KBM-7 (cell line): Measurements from ENCODE around the gene NT5C2.
"Not testable (repeated sequence)": the region's sequence is repeated elsewhere in the genome, so short reads cannot be mapped to it uniquely, and the experiment has no call there.

Source experiments
- DNase-seq: peaks from one replicate; pipeline ENCODE4 v3.0.0-alpha.2; 2015
- in situ Hi-C: fragments of 300-500 bp; cut with MboI; formaldehyde crosslinking; loops from 2 replicates; pipeline ENCODE4 v1.14.3; 2020; ENCODE audit warnings: low sequenced_read_pairs, low pct_unique_long_range_greater_than_20kb, mixed read lengths

NT5C2 gene

DNA sequence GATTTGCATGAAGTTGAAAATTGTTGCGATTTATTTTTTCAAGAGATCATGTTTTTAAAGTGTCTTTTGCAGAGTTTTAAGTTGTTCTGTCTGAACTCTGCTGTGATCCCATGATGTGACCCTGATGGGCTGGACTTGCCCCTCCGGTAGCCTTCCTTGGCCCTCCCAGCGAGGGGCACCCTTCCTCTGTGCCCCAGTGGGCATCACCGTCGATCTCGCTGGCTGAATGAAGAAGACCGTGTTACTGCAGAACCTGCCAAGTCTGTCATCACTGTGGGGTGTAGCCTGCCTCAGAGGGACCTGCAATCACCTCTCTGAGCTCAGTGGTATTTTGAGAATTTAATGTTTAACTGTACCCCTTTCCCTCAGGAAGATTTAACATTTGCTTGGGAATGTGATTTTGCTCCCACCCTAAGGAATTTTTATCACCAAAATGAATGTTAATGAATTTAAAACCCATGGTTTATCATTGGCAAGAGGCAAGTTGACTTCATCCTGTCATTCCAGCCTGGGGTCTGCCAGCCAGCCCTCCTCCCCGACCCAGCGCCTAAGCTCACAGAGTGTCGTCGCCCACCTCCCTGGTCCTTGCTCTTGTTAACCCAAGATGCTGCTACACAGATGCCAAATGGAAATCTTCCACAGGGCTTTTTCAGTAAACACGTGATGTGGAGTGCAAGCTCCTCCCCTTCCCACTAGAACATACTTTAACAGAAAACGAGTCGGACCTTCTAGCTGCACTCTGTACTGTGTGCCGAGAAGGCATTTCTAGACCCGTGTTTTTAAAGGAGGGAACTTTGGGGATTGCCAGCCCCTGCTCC, 115.4 kb downstream of the NT5C2 start:
- in situ Hi-C loops = no loop called here
- DNase-seq = no peak

DNA sequence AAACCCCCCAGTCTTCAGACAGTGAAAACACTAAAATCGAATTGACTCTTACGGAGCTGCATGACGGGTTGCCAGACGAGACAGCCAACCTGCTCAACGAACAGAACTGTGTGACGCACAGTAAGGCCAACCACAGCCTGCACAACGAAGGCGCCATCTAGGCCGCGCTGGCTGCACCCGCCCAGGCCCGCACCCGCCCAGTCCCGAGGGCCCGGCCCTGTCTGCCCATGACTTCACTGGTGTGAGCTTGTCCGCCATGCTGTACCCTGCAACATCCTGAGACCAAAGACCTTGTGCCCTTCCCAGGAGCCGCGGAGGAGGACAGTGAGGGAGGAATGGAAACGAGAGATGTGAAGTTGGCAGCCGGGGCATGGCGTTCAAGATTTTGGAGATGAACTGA, 116.1 kb downstream of the NT5C2 start:
- in situ Hi-C loops = no loop called here
- DNase-seq = no peak

DNA sequence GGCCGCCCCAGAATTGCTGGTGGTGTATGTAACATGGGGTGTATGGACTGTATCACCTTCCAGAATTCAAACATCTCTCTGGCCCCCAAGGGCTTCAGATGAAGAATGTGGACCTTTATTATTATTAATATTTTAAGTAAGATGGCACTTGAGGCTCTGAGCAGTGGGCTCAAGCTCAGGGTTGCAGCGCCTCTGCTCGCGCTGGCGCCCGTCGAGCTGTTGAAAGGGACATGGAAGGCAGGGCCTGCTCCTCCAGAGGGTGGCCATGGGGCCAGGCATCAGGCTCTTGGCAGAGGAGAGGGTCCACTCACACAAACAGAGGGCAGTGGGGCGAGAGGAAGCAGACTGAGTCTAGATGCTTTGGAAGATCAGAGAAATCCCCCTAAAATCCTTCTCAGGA, 120.2 kb downstream of the NT5C2 start:
- in situ Hi-C loops = loop anchor here (25.0 kb wide), 1 partner anchor 336 kb away; the partner anchor contains the start of gene WBP1L
- DNase-seq = no peak

GRCh38 chr10:103072276-103072675, 120.8 kb downstream of the NT5C2 start:
- in situ Hi-C loops = loop anchor here (25.0 kb wide), 1 partner anchor 335 kb away; the partner anchor contains the start of gene WBP1L
- no peak for DNase-seq

GRCh38 chr10:103069453-103070331, 123.4 kb downstream of the NT5C2 start:
- in situ Hi-C loops = loop anchor here (25.0 kb wide), 1 partner anchor 332 kb away; the partner anchor contains the start of gene WBP1L
- DNase-seq = peak; percentile 72

DNA sequence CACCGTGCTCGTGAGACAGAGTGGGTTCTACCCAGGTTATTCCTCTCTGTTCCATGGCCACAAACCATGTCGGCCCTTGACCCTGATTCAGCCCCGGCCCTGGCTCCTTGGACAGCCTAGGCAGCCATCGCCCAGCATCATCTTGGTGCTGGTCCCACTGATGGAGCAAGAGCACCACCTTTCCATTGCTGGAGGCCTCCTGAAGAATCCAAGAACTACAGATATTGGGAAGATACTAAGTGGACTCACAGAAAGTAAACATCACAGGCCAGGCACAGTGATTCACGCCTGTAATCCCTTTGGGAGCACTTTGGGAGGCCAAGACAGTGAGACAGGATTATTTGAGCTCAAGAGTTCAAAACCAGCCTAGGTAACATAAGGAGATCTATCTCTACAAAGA, 125.1 kb downstream of the NT5C2 start:
- in situ Hi-C loops = loop anchor here (25.0 kb wide), 1 partner anchor 331 kb away; the partner anchor contains the start of gene WBP1L
- DNase-seq = no peak

GRCh38 chr10:103067484-103067883, 125.6 kb downstream of the NT5C2 start:
- in situ Hi-C loops = loop anchor here (25.0 kb wide), 1 partner anchor 330 kb away; the partner anchor contains the start of gene WBP1L

DNA sequence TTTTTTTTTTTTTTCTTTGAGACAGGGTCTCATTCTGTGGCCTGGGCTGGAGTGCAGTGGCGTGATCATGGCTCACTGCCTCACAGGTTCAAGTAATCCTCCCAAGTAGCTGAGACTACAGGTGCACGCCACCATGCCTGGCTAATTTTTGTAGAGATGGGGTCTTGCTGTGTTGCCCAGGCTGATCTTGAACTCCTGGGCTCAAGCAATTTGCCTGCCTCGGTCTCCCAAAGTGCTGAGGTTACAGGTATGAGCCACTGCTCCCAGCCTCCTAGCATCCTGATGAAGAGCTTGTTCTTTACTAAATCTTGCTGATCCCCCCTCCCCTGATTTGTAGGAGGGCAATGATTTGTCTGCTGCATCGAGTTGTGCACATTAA, 126.0 kb downstream of the NT5C2 start:
- in situ Hi-C loops = loop anchor here (25.0 kb wide), 1 partner anchor 330 kb away; the partner anchor contains the start of gene WBP1L
- DNase-seq = not testable (repeated sequence)

More at GRCh38 chr10:103067484-103067883, 125.6 kb downstream of the NT5C2 start:
- no peak for DNase-seq

DNA sequence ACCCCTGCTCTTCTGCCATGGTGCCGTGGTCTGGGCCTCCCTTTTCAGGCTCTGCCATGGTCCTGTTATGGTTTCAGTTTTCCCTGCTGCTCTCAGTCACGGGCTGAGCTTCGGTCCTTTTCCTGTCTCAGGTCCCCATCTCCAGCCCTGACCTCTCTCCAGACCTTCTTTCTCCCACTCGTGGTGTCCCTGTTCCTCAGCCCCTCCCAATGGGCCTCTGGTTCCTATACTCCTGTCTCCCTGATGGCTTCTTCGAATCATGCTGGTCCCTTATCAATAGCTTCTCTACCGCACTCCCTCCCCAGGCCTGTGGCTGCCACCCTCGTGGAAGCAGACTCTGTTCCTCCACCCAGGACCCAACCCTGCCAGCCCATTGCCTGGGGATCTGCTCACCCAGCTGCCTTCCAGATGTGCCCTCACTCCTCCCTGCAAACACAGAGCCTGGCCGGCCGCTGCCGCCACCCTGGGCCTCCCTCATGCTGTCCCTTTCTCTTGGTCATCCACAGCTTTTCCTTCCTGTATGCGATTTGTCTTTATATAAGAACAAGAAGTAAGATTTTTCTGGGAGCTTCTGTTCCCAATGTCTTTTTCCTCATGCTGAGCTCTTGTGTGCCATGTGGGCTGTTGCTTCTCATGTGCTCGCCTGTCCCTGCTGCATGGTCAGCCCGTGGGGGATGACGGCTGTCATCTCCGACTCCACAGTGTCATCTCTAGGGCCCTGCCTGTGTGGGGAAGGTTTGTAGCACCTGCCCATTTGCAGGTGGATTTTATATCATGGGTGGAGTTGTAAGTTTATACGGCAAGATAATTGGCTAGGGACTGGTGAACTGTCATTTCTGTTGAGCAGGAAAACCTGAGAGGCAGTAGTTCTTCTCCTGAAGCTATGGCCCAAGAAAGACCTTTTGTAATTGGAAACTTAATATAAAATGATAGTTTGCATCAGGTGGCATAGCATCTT, 126.7 kb downstream of the NT5C2 start:
- in situ Hi-C loops = loop anchor here (25.0 kb wide), 1 partner anchor 329 kb away; the partner anchor contains the start of gene WBP1L
- no peak for DNase-seq

- in situ Hi-C loops = loop anchor here (25.0 kb wide), 1 partner anchor 328 kb away; the partner anchor contains the start of gene WBP1L
- no peak for DNase-seq
These were observed 128.1 kb downstream of the NT5C2 start for GRCh38 chr10:103064956-103065355.

DNA sequence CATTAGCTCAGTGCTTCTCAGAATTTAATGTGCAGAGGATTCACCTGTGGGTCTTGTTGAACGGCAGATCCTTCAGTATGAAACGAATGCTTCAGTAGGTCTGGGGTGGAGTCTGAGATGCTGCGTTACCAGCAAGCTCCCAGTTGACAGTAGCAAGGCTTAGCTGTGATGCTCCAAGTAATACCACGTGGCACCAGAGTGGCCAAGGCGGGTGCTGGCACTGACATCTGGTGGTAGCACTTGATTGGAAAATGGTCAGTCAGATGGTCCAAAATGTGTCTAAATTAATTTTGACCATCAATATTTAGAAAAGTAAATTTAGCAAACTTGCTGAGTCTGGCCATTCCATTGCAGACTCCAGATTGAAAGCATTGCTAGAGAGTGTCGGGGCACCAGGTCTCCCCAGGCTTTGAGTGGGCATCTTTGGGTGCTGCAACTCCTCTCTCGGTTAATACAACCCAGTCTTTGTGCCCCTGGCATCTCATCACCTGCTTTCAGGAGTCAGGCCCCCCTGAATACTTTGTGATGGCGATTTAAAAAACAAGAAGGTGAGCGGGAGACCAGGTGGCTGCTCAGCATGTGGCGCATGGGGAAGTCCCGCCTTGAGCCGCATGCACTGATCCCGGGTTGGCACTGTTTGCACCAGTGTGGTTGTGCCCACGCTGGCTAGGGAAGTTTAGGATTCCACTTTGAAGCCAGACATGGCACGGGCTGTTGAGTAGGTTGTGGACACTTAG, 130.1 kb downstream of the NT5C2 start:
- in situ Hi-C loops = loop anchor here (25.0 kb wide), 1 partner anchor 326 kb away; the partner anchor contains the start of gene WBP1L

GRCh38 chr10:103060575-103060974, 132.5 kb downstream of the NT5C2 start:
- in situ Hi-C loops = loop anchor here (25.0 kb wide), 1 partner anchor 323 kb away; the partner anchor contains the start of gene WBP1L
- no peak for DNase-seq

More for the DNA sequence above, 130.1 kb downstream of the NT5C2 start:
- no peak for DNase-seq

GRCh38 chr10:103058034-103058433, 135.0 kb downstream of the NT5C2 start:
- in situ Hi-C loops = loop anchor here (10.0 to 25.0 kb wide), 2 partner anchors 133 to 321 kb away; partner anchors contain the start of gene WBP1L

DNA sequence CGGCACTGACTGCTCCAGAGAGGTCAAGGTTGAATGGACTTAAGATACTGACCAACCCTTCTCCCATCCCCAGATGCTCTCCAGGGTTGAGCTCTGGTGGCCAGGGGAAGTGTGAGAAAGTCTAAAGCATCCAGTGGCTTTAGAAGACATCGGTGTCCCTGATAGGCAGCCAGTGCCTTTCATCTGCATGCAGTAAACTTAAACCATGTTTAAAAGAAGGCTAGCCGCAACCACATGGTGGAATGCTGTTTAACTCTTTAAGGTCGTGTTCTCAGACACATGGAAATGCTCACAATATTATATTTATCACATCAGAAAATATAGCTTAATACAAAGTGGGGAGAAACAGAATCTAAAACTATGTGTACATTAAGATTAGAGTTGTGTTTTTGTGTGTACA, 138.0 kb downstream of the NT5C2 start:
- no peak for DNase-seq
- in situ Hi-C loops = loop anchor here (10.0 to 25.0 kb wide), 2 partner anchors 130 to 318 kb away; partner anchors contain the start of gene WBP1L

More at GRCh38 chr10:103058034-103058433, 135.0 kb downstream of the NT5C2 start:
- DNase-seq = no peak

GRCh38 chr10:103054621-103055020, 138.5 kb downstream of the NT5C2 start:
- in situ Hi-C loops = loop anchor here (10.0 to 25.0 kb wide), 2 partner anchors 130 to 317 kb away; partner anchors contain the start of gene WBP1L
- no peak for DNase-seq

- DNase-seq = peak; percentile 33
- in situ Hi-C loops = loop anchor here (10.0 to 25.0 kb wide), 2 partner anchors 129 to 317 kb away; partner anchors contain the start of gene WBP1L
These were observed 139.2 kb downstream of the NT5C2 start for GRCh38 chr10:103053659-103054581.
